Measurements from ENCODE around the gene DNAJC3.

DNA sequence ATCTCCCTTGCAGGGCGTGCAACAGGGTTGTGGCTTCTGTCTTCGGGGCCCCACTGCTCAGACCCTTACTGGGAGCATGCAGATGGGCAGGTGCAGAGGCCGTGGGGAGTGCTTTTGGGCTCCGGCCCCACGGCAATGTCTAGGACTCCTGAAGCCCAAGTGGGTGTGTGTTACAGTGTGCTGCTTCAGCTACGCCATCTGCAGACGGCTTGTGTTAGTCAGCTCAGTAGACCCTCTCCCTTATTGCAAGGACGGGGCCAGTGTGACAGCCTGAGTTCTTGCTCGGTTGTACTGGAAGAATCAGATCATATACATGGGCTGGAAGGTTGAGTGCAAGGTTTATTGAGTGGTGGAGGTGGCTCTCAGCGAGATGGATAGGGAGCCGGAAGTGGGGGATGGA is 39.3 kb downstream of the DNAJC3 start:
- TF ChIP-seq, protein P1, sequence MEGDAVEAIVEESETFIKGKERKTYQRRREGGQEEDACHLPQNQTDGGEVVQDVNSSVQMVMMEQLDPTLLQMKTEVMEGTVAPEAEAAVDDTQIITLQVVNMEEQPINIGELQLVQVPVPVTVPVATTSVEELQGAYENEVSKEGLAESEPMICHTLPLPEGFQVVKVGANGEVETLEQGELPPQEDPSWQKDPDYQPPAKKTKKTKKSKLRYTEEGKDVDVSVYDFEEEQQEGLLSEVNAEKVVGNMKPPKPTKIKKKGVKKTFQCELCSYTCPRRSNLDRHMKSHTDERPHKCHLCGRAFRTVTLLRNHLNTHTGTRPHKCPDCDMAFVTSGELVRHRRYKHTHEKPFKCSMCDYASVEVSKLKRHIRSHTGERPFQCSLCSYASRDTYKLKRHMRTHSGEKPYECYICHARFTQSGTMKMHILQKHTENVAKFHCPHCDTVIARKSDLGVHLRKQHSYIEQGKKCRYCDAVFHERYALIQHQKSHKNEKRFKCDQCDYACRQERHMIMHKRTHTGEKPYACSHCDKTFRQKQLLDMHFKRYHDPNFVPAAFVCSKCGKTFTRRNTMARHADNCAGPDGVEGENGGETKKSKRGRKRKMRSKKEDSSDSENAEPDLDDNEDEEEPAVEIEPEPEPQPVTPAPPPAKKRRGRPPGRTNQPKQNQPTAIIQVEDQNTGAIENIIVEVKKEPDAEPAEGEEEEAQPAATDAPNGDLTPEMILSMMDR (IDR thresholded peaks at IDR 0.05) = no peak
- TF ChIP-seq ZFX (IDR thresholded peaks at IDR 0.05; ENCODE audit: borderline replicate concordance) = no peak
